Uterus (tissue), 2 donors: ENCODE results near the gene ATP5PD.

Experiments used
- POLR2A ChIP-seq, 2 donors: fragments of 450-650 bp; IDR thresholded peaks; one replicate each; pipeline ENCODE4 v1.6.1; 2016; ENCODE audit warnings: antibody characterized with exemption in 2 of 2, mild to moderate bottlenecking in 1 of 2, moderate library complexity in 1 of 2
- TF ChIP-seq, protein P1 (sequence below), 4 experiments: fragments of 200-600 bp in 2 of 4; fragments of 450-650 bp in 2 of 4; sonication (generic) in 2 of 4; IDR thresholded peaks; one replicate each; pipeline ENCODE4 v1.5.1; 2016 to 2019; ENCODE audit warnings: antibody characterized with exemption in 4 of 4, mild to moderate bottlenecking in 2 of 4, moderate library complexity in 1 of 4

DNA sequence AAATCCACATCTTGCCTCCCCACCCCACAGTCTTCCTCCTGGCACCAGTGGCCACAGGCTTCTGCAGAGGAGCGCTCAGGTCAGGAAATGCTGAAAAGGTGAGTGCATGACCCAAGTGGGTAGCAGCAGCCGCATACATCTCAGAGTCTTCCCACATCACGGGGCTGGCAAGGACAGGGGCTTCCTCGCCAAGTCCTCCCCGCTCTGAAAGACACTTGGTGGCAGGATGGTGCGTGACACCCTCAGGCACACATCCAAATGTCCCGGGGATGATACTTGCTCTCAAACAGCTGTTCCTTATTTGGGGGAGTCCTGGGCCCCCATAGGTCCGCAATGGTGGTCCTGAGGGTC lies 32.2 kb upstream of the ATP5PD start:
- no peak for TF ChIP-seq POLR2A (IDR thresholded peaks at IDR 0.05)
- TF ChIP-seq, protein P1, sequence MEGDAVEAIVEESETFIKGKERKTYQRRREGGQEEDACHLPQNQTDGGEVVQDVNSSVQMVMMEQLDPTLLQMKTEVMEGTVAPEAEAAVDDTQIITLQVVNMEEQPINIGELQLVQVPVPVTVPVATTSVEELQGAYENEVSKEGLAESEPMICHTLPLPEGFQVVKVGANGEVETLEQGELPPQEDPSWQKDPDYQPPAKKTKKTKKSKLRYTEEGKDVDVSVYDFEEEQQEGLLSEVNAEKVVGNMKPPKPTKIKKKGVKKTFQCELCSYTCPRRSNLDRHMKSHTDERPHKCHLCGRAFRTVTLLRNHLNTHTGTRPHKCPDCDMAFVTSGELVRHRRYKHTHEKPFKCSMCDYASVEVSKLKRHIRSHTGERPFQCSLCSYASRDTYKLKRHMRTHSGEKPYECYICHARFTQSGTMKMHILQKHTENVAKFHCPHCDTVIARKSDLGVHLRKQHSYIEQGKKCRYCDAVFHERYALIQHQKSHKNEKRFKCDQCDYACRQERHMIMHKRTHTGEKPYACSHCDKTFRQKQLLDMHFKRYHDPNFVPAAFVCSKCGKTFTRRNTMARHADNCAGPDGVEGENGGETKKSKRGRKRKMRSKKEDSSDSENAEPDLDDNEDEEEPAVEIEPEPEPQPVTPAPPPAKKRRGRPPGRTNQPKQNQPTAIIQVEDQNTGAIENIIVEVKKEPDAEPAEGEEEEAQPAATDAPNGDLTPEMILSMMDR (IDR thresholded peaks at IDR 0.05): no peak
